Stimulated activated naive CD8-positive, alpha-beta T cell treated with anti-CD3 and anti-CD28 coated beads, Interleukin-15, amount 100 ng/mL, for 72 hours (primary cell): ENCODE results near the gene RHOBTB1.

ENCODE experiments used
- ATAC-seq: fragments of 150-1000 bp; cut with Tn5 transposase; 2 replicates; pipeline ENCODE4 v1.10.0; 2021; ENCODE audit warnings: mild to moderate bottlenecking, moderate library complexity
- DNase-seq, 2 donors: peaks; one replicate each; pipeline ENCODE4 v3.0.0; 2021 to 2022
- H3K27ac Mint-ChIP-seq, 2 donors: one replicate each; pipeline ENCODE4 v1.8.0; 2022; ENCODE audit warnings: mild to moderate bottlenecking in 2 of 2, mixed read lengths in 2 of 2, moderate library complexity in 2 of 2
- H3K27me3 Mint-ChIP-seq: one replicate; pipeline ENCODE4 v1.8.0; 2022; ENCODE audit warnings: mixed read lengths
- H3K4me1 Mint-ChIP-seq: one replicate; pipeline ENCODE4 v1.8.0; 2022; ENCODE audit warnings: mild to moderate bottlenecking, mixed read lengths
- H3K4me3 Mint-ChIP-seq, 2 donors: one replicate each; pipeline ENCODE4 v1.8.0; 2022; ENCODE audit warnings: mild to moderate bottlenecking in 2 of 2, mixed read lengths in 2 of 2, moderate library complexity in 1 of 2
- H3K9me3 Mint-ChIP-seq, 2 donors: one replicate each; pipeline ENCODE4 v1.8.0; 2022; ENCODE audit warnings: mixed read lengths in 2 of 2

RHOBTB1 gene

DNA sequence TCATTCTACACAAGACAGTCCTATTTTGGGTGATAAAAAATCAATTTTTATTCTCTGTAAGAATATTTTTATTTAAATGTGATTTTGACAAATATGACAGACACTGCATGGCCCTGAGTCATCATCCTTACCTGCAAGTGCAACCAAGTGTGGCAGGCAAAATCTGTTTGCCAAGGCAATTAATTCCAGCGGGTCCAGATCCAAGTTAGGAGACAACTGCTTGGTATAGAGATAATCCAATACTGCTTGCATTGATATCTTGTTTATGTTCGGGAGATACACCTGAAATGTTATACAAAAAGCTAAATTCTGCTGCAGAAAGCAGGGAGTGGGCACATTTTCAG is 66.2 kb downstream of the RHOBTB1 start:
- no peak for ATAC-seq
- no peaks in the 10 kb centered on the region for H3K27me3 Mint-ChIP-seq
- H3K9me3 Mint-ChIP-seq = no peaks in the 10 kb centered on the region
- H3K4me1 Mint-ChIP-seq = no peaks in the 10 kb centered on the region
- no peak overlapping the region for H3K4me3 Mint-ChIP-seq
- H3K27ac Mint-ChIP-seq = no peak overlapping the region
- no peak for DNase-seq

DNA sequence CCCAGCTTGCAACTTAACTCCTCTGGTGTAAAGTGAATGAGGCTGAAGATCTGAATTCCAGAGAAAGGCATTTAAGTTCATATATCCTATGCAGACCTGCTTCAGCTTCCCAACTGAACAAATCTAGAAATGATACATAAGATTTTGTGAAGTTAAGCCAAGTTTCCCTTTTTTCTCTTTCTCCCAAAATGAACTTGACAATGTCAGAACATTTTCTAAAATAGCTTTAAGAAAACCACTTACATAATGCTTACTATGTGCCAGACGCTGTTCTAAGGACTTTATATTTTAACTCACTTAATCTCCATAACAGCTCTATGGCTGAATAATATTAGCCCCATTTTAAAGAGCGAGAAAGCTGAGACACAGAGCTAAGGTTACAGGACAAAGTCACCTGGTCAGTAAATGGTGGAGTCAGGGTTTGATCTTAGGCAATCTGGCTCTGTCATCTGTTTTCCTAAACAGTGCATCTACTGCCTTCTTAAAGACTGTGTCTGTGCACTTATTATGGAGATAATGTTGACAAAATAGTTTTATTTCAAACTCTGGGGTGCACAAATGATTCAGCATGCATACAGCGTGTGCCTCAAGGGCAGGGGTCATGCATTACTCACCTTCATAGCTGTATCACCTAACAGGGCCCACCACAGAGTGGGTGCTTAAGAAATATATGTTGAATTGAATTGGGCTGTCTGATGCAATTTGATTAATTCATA is 66.8 kb downstream of the RHOBTB1 start:
- H3K4me3 Mint-ChIP-seq = no peak overlapping the region
- no peaks in the 10 kb centered on the region for H3K4me1 Mint-ChIP-seq

DNA sequence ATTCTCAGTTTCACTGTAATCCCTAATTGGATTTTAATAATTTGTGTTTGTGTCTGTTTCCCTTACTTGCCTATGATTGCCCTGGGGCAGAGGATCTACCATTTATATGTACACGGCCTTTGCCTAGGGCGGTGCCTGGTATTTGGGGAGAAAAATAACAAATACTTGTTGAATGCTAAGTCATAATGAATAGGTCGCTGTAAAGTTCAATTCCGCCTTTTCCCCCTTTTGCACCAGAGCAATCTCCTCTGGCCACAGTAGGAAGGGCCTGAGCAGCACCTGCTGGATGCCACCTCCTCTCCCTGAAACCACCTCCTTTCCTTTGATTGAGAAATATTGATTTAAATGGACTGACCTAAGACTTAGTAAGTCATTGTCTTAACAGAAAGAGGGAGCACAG is 70.2 kb downstream of the RHOBTB1 start:
- no peak overlapping the region for H3K4me3 Mint-ChIP-seq
- no peak overlapping the region for H3K27ac Mint-ChIP-seq
- ATAC-seq = no peak

More for the DNA sequence above, 66.8 kb downstream of the RHOBTB1 start:
- Mint-ChIP-seq H3K27me3 (no peaks in the 10 kb centered on the region), H3K9me3 (no peaks in the 10 kb centered on the region), H3K27ac (no peak overlapping the region)
- DNase-seq (no peak), ATAC-seq (no peak)

DNA sequence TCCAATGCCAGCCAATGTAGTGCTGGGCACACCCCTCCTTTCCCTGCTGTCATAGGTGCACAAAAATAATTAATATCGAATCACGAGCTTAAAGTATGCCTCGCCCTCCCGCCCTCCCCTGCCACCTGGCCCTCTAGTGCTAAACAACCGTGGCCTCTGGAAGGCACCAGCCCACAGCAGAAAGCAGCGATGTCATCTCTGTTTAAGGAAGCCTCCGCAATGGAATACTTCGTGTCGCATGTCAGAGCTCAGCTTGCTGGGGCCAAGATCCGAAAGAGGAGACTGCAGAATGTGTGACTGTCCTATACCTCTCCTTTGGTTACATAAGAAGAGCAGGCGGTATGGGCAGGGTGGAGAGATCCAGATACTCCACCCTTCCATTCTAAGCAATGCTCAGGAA is 71.5 kb downstream of the RHOBTB1 start:
- ATAC-seq (no peak), DNase-seq (no peak)
- H3K27me3 Mint-ChIP-seq = peaks cover 7% of the 10 kb centered on the region
- H3K27ac Mint-ChIP-seq = no peak overlapping the region
- no peaks in the 10 kb centered on the region for H3K4me1 Mint-ChIP-seq
- H3K4me3 Mint-ChIP-seq = no peak overlapping the region
- no peaks in the 10 kb centered on the region for H3K9me3 Mint-ChIP-seq

More for the DNA sequence above, 70.2 kb downstream of the RHOBTB1 start:
- H3K9me3 Mint-ChIP-seq = no peaks in the 10 kb centered on the region
- H3K4me1 Mint-ChIP-seq = no peaks in the 10 kb centered on the region
- H3K27me3 Mint-ChIP-seq = no peaks in the 10 kb centered on the region
- no peak for DNase-seq

DNA sequence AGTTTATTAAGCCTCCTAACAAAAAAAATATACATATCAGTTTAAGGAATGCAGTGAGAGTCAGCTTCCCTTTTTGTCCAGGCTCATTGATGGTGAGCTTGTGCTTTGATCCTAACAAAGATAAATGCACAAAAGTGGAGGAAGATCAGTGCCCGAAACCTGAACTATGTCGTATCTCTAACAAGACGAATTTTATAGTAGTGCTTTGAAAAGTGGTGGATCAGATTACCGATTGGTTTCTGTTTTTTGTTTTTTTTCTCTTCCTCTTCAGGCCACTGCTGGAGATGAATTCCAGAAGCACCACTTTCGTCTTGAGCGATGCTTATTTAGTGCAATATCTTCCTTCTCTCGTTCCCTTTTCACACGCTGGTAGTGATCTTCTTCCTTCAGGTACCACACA is 72.8 kb downstream of the RHOBTB1 start:
- no peak overlapping the region for H3K27ac Mint-ChIP-seq
- ATAC-seq = no peak
- H3K4me1 Mint-ChIP-seq = no peaks in the 10 kb centered on the region
- peaks cover 7% of the 10 kb centered on the region for H3K27me3 Mint-ChIP-seq
- DNase-seq = no peak
- no peaks in the 10 kb centered on the region for H3K9me3 Mint-ChIP-seq
- H3K4me3 Mint-ChIP-seq = no peak overlapping the region

DNA sequence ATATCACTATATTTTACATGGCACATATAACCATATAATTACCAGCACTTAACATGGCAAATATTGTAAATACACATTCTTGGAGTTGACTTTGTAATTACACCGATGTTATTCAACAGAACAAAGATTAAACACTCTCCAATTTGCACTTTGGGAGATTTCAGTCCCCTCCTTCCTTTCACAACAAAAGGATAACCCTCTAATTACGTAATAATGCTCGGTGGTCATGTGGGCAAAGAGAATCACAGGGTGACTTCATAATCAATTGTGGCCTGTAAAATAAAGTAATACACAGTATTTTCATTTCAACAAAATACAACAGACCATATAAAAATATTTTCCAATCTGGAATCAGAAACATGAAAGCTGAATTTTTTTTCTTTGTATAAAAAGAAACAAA is 73.2 kb downstream of the RHOBTB1 start:
- no peak overlapping the region for H3K27ac Mint-ChIP-seq
- ATAC-seq = no peak
- no peak for DNase-seq

DNA sequence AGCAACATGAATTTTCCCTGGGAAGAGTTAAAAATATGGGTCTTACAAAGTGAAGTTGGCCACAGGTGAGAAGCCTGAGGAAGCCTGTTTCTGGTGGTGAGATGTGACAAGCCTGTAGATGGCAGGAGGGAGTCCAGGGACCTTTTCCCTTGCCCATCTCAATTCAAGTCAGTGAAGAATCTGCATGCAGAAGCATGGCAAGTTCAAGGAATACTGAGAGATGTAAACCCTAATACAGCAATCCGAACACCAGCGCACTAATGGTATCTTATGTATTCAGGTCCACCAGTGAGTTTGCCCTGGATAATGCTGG is 73.6 kb downstream of the RHOBTB1 start:
- Mint-ChIP-seq H3K4me3 (no peak overlapping the region), H3K9me3 (no peaks in the 10 kb centered on the region), H3K27ac (no peak overlapping the region), H3K4me1 (no peaks in the 10 kb centered on the region), H3K27me3 (peaks cover 7% of the 10 kb centered on the region)
- DNase-seq (no peak), ATAC-seq (no peak)

More for the DNA sequence above, 73.2 kb downstream of the RHOBTB1 start:
- Mint-ChIP-seq H3K9me3 (no peaks in the 10 kb centered on the region), H3K4me1 (no peaks in the 10 kb centered on the region), H3K4me3 (no peak overlapping the region), H3K27me3 (peaks cover 7% of the 10 kb centered on the region)

DNA sequence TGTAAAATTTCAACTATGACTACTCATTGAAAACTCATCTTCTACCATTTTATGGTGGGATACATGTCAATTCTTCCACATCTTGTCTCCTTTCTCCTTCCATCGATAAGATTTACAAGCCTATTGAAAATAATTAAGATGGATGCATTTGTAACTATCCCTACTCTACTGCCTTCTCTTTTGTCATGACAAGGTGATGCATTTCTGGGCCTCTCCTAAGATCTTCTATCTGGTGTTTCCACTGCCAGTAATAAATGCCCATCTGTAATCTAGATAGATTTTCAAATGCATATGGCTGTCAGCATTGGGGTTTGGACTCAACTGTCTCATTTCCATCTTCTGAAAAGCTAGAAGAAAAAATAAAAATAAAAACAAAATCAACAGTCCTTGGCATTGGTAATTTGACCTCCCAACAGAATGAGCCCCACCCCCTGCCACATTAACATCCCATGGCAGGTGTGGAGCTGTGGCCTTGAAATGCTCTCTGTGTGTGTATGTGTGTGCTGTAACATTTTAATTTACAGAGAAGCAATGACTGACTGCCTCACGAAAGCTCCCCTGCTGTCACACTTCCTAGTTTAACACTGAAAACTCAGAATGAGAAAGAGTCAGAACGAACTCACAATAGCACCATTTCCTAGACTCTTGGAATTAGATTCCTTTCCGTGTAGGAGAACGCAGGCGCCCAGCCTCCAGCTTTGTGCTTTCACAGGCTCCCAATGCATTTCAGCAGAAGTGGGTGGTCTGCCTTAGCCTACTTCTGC is 74.2 kb downstream of the RHOBTB1 start:
- Mint-ChIP-seq H3K4me3 (no peak overlapping the region), H3K4me1 (no peaks in the 10 kb centered on the region), H3K9me3 (no peaks in the 10 kb centered on the region), H3K27ac (no peak overlapping the region), H3K27me3 (peaks cover 7% of the 10 kb centered on the region)
- no peak for DNase-seq
- ATAC-seq = no peak

DNA sequence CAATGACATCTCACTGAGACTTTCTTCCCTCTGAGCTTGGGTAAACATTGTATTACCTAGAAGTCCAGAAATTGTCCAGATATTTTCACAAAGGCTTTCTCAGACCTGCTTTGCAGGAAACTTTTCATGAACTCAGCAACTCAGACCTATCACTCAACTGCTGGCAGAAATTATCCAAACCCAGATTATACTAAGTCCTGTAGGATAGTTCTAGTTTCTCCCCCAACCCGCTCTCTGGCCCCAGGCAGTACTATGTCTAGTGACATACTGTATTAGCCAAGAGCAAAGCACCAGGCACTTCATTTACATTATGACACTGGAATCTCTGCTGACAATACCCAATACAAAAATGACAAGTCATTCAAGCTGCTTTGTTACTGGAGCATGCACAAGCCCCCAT is 75.0 kb downstream of the RHOBTB1 start:
- no peaks in the 10 kb centered on the region for H3K4me1 Mint-ChIP-seq
- peaks cover 7% of the 10 kb centered on the region for H3K27me3 Mint-ChIP-seq
- H3K4me3 Mint-ChIP-seq = no peak overlapping the region
- H3K27ac Mint-ChIP-seq = no peak overlapping the region
- DNase-seq (no peak), ATAC-seq (no peak)
- no peaks in the 10 kb centered on the region for H3K9me3 Mint-ChIP-seq

DNA sequence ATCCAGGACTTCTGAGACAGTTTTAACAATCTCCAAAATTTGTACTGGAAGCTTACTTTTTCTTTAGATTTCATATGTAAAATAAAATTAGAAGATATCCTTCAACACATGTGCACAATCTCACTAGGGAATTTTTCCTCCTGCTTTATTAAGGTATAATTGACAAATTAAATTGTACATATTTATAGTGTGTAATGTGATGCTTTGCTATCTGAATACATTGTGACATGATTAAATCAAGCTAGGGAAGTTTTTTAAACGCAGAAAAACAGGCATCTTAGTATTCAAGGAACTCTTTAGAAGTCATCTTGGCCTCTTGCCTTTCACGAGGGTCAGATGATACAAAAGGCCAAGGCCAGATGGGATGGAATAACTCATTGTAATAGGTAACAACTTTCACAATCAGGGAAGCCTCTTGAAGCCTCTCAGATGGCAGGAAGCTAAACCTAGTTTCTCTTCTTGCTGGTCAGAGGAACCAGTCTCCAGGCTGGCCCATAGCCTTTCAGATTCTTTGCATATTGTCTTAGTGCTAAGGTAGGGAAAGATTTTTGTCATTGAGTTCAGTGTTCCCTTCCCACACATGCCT is 78.7 kb downstream of the RHOBTB1 start:
- Mint-ChIP-seq H3K9me3 (no peaks in the 10 kb centered on the region), H3K27ac (no peak overlapping the region), H3K4me1 (no peaks in the 10 kb centered on the region), H3K27me3 (peaks cover 7% of the 10 kb centered on the region), H3K4me3 (no peak overlapping the region)
- no peak for ATAC-seq
- DNase-seq = no peak

DNA sequence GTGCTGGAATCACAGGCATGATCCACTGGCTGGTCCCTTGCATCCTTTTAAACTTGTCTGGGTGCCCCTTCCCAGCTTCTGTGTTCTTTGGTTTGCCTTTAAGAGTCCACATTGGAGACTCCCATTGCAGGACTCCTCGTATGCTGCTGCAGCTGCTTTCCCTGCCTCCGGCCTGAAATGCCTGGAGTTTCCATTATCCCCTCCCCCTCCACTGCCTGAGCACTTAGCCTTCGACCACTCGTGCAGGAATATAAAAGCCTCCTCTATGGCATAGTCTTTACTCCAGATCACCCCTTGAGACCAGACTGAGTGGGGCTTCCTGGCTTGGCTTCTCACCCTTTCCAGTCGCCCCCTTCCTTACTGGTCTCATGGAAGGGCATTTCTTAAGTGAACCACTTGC is 80.2 kb downstream of the RHOBTB1 start:
- DNase-seq (no peak), ATAC-seq (no peak)
- no peak overlapping the region for H3K27ac Mint-ChIP-seq
- H3K9me3 Mint-ChIP-seq = no peaks in the 10 kb centered on the region
- peaks cover 7% of the 10 kb centered on the region for H3K27me3 Mint-ChIP-seq
- no peaks in the 10 kb centered on the region for H3K4me1 Mint-ChIP-seq
- H3K4me3 Mint-ChIP-seq = no peak overlapping the region

DNA sequence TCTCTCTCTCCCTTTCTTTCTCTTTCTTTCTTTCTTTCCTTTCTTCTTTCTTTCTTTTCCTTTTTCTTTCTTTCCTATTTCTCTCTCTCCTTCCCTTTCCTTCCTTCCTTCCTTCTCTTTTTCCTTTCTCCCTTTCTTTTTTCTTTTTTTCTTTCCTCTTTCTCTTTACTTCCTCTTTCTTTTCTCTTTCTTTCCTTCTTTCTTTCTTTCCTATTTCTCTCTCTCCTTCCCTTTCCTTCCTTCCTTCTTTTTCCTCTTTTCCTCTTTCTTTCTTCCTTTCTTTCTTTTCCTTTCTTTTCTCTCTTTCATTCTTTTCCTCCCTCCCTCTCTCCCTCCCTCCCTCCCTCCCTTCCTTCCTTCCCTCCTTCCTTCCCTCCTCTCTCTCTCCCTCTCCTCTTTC is 81.5 kb downstream of the RHOBTB1 start:
- H3K27ac Mint-ChIP-seq = no peak overlapping the region
- H3K4me3 Mint-ChIP-seq = no peak overlapping the region
- no peaks in the 10 kb centered on the region for H3K4me1 Mint-ChIP-seq
- no peak for DNase-seq
- H3K27me3 Mint-ChIP-seq = no peaks in the 10 kb centered on the region
- ATAC-seq = no peak
- H3K9me3 Mint-ChIP-seq = no peaks in the 10 kb centered on the region

DNA sequence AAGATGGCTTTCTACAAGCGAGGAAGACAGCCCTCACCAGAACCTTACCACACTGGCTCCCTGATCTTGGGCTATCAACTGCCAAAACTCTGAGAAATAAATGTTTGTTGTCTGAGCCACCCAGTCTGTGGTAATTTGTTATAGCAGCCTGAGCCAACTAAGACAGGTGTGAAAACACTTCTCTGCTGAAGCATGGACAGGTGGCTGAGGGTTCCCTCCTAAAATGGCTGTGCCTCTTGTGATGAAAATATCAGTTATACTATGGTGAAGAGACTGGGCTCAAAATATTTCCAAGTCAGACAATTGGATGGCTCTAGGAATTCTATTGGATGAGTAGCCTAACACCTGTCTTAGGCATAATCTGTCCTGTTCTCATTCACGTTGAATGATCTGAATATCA is 87.6 kb downstream of the RHOBTB1 start:
- H3K9me3 Mint-ChIP-seq = no peaks in the 10 kb centered on the region
- H3K4me3 Mint-ChIP-seq = no peak overlapping the region
- no peaks in the 10 kb centered on the region for H3K4me1 Mint-ChIP-seq
- ATAC-seq (no peak), DNase-seq (no peak)
- no peaks in the 10 kb centered on the region for H3K27me3 Mint-ChIP-seq
- H3K27ac Mint-ChIP-seq = no peak overlapping the region

DNA sequence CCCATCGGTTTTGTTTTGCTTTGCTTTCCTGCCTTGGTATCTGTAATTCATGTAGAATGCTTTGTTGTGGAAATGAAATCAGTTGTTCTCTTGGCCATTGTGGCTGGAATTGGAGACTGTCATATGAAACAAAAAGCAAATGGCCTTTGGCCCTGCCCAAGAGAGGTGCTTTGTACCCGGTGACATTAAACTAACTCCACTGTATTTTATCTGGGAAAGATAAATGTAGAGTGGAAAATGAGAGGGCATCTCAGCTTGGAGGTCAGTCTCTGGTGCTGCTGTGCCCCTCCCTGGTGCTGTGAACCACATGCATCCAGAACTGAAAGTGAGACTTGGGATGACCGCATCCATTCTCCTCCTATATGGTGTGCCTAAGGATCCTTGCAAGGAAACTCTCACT is 90.3 kb downstream of the RHOBTB1 start:
- no peak for DNase-seq
- Mint-ChIP-seq H3K27me3 (no peaks in the 10 kb centered on the region), H3K9me3 (no peaks in the 10 kb centered on the region), H3K27ac (no peak overlapping the region), H3K4me3 (no peak overlapping the region), H3K4me1 (no peaks in the 10 kb centered on the region)
- no peak for ATAC-seq

DNA sequence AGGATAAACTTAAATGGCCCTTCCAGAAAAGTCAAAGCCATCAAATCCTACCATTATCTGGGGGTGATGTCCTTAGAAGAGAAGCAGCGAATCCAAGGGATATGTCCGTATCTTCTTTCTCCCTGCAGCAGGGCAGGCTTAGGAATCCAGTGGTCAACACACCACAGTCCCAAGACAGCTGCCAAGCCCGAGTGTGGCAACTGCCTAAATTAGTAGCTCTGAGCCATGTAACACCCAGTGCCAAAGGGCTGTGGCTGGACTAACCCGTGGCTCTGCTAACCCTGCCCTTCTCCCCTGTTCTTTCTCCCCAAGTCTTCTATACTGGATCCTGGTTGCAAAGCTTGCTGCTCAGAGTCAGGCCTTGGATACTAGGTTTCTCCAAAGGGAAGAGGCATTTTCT is 90.9 kb downstream of the RHOBTB1 start:
- H3K27ac Mint-ChIP-seq = no peak overlapping the region
- H3K9me3 Mint-ChIP-seq = no peaks in the 10 kb centered on the region

DNA sequence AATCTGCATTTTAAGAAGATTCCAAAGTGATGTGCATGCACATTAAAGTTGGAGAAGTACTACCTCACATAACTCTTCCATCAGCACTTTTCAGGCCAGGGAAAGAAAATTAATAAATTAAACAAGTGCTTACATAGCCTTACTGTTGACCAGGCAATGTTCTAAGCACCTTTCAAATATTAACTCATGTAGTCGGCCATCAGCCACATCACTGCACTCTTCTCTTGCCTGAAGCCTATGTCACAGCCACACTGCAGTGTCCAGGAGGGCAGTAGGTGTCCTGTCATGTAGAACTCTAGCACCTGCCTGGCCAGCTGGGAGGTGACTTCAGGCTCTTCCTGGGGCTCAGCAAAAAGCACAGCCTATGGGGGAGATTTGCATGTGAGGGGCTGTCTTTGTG is 94.2 kb downstream of the RHOBTB1 start:
- H3K27me3 Mint-ChIP-seq = no peaks in the 10 kb centered on the region
- ATAC-seq (no peak), DNase-seq (no peak)
- H3K4me1 Mint-ChIP-seq = no peaks in the 10 kb centered on the region
- H3K9me3 Mint-ChIP-seq = no peaks in the 10 kb centered on the region
- H3K27ac Mint-ChIP-seq = no peak overlapping the region
- no peak overlapping the region for H3K4me3 Mint-ChIP-seq

More for the DNA sequence above, 90.9 kb downstream of the RHOBTB1 start:
- Mint-ChIP-seq H3K27me3 (no peaks in the 10 kb centered on the region), H3K4me1 (no peaks in the 10 kb centered on the region), H3K4me3 (no peak overlapping the region)
- ATAC-seq (no peak), DNase-seq (no peak)
